Erythroblast (primary cell): ENCODE measurements around the gene COG4.

Experiments
- GATA1 ChIP-seq: IDR thresholded peaks from 2 replicates; pipeline ENCODE4 v1.6.1; 2011; ENCODE audit warnings: low read depth, mild to moderate bottlenecking, control low read depth, low read length, moderate library complexity
- POLR2A ChIP-seq: IDR thresholded peaks from 2 replicates; pipeline ENCODE4 v1.6.1; 2011; ENCODE audit warnings: mild to moderate bottlenecking, low read length

DNA sequence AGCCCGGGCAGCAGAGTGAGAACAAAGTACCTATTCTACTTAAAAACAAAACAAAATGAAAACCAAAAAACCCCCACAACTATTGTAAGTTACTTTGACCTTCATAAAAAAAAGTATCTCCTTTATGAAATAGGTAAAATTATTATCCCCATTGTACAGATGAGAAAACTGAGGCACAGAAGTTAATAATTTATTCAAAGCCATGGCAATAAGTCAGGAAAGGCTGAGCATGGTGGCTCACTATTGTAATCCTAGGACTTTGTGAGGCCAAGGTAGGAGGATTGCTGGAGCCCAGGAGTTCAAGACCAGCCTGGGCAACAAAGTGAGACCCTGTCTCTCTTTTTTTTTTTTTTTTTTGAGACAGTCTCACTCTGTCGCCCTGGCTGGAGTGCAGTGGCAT is 38.5 kb downstream of the COG4 start:
- TF ChIP-seq POLR2A (no peak), GATA1 (no peak)
